HG02870 (cell line): ENCODE data around the gene TET3.

Experiments
- ATAC-seq: cut with Tn5 transposase; IDR thresholded peaks from one replicate; pipeline ENCODE4 v1.9.1; 2021; ENCODE audit warnings: mild to moderate bottlenecking, moderate library complexity; ENCODE audit not compliant: unreplicated experiment

Gene TET3

GRCh38 chr2:73985308-73986084 lies 786 bp downstream of the TET3 start:
- no peak for ATAC-seq

GRCh38 chr2:73986085-73986681 lies 1.5 kb downstream of the TET3 start:
- ATAC-seq = no peak

- ATAC-seq = no peak
Measured at GRCh38 chr2:73987109-73987947, 2.6 kb downstream of the TET3 start.

- ATAC-seq = no peak
Measured at GRCh38 chr2:73987948-73988700, 3.4 kb downstream of the TET3 start.

GRCh38 chr2:73989972-73990371 lies 5.3 kb downstream of the TET3 start:
- ATAC-seq = no peak

GRCh38 chr2:73990531-73990930 lies 5.8 kb downstream of the TET3 start:
- no peak for ATAC-seq

- no peak for ATAC-seq
Measured at GRCh38 chr2:73992036-73992435, 7.3 kb downstream of the TET3 start.

- no peak for ATAC-seq
Measured at GRCh38 chr2:73993376-73993775, 8.7 kb downstream of the TET3 start.

GRCh38 chr2:73993778-73994177 lies 9.1 kb downstream of the TET3 start:
- ATAC-seq = no peak

- ATAC-seq = no peak
Measured at GRCh38 chr2:73994178-73994831, 9.6 kb downstream of the TET3 start.

- ATAC-seq = no peak
Measured at GRCh38 chr2:73995810-73996209, 11.1 kb downstream of the TET3 start.

- no peak for ATAC-seq
Measured at GRCh38 chr2:73997813-73998212, 13.1 kb downstream of the TET3 start.

- ATAC-seq = no peak
Measured at GRCh38 chr2:73998451-73998850, 13.7 kb downstream of the TET3 start.

- ATAC-seq = no peak
Measured at GRCh38 chr2:73998933-73999332, 14.2 kb downstream of the TET3 start.

- no peak for ATAC-seq
Measured at GRCh38 chr2:73999881-74000597, 15.3 kb downstream of the TET3 start.

- ATAC-seq = no peak
Measured at GRCh38 chr2:74000666-74001065, 16.0 kb downstream of the TET3 start.

GRCh38 chr2:74001121-74001520 lies 16.4 kb downstream of the TET3 start:
- no peak for ATAC-seq

- ATAC-seq = peak; percentile 29
Measured at GRCh38 chr2:74001781-74002504, 17.2 kb downstream of the TET3 start.
